ENCODE results near the gene CXorf58.
"Not testable (repeated sequence)": the region's sequence is repeated elsewhere in the genome, so short reads cannot be mapped to it uniquely, and the experiment has no call there.

- not testable (repeated sequence) for TF ChIP-seq RFX5 (IDR thresholded peaks at IDR 0.05; ENCODE audit: borderline replicate concordance, low read depth, low read length); GTF2F1 (IDR thresholded peaks at IDR 0.05; ENCODE audit: borderline replicate concordance, low read depth, low read length); USF2 (IDR thresholded peaks at IDR 0.05; ENCODE audit: low read length); POLR2A (IDR thresholded peaks at IDR 0.05; ENCODE audit: control extremely low read depth in 1 of 2, low read depth in 2 of 2, low read length in 2 of 2); CTCF (IDR thresholded peaks at IDR 0.05; ENCODE audit: control extremely low read depth in 1 of 3, insufficient read depth in 1 of 3, low read depth in 1 of 3, low read length in 3 of 3)
These were observed 57.8 kb downstream of the CXorf58 start for GRCh38 chrX:23965630-23966029.
